ENCODE results near the gene TDRD3.
"Not testable (repeated sequence)": the region's sequence is repeated elsewhere in the genome, so short reads cannot be mapped to it uniquely, and the experiment has no call there.

TDRD3 gene

DNA sequence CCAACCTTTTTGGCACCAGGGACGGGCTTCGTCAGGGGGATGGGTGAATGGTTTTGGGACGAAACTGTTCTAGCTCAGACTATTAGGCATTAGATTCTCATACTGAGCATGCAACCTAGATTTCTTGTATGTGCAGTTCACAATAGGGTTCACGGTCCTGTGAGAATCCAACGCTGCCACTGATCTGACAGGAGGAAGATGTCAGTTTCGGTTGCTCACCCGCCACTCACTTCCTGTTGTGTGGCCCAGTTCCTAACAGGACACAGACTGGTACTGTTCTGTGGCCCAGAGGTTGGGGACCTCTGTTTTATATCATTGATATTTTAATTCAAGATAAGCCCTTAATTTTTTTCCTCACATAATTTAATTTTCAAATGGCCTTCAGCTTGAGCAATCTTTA lies 26.7 kb upstream of the TDRD3 start:
- Histone ChIP-seq H3K9me3 (ENCODE audit: control insufficient read depth, insufficient read depth, low read depth, low read length) (no peaks in the 10 kb centered on the region), H3K27me3 (ENCODE audit: control insufficient read depth, insufficient read depth, low read length) (no peaks in the 10 kb centered on the region), H3K27ac (ENCODE audit: low read depth, low read length) (no peak overlapping the region), H3K4me1 (ENCODE audit: control insufficient read depth, insufficient read depth, low read length) (no peaks in the 10 kb centered on the region), H3K36me3 (ENCODE audit: control insufficient read depth, insufficient read depth, low read length) (no peaks in the 10 kb centered on the region), H3K4me3 (ENCODE audit: low read depth, low read length) (no peak overlapping the region), H3K9ac (ENCODE audit: low read length) (no peak overlapping the region)

DNA sequence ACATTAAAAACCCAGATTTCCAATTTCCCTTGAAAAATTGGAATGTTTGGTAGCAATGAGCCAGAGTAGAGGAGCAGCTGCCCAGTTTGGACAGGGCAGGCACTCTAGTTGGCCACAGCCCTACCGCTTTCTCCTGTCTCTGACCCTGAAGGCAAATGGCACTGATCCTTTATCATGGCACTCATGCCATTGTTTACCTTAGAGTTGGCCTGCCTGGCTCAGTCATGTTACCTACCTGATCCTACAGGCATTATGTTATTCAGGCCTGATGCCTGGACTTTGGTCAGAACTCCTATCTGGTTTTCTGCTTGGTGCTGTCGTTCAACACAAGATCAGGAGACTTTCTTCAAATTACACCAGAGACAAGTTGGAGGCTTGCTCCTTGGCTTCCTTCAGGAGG lies 24.9 kb upstream of the TDRD3 start:
- H3K27me3 ChIP-seq (ENCODE audit: control insufficient read depth, insufficient read depth, low read length), result no peaks in the 10 kb centered on the region

DNA sequence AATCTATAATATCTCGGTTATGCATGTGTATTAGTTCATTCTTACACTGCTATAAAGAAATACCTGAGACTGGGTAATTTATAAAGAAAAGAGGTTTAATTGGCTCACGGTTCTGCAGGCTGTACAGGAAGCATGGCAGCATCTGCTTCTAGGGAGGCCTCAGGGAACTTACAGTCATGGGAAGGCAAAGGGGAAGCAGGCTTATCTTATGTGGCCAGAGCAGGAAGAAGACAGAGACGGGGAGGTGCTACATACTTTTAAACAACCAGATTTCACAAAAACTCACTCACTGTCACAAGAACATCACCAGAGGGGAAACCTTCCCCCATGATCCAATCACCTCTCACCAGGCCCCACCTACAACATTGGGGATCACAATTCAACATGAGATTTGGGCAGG lies 17.7 kb upstream of the TDRD3 start:
- H3K9ac ChIP-seq (ENCODE audit: low read length); H3K4me3 ChIP-seq (ENCODE audit: low read depth, low read length); H3K9me3 ChIP-seq (ENCODE audit: control insufficient read depth, insufficient read depth, low read depth, low read length); H3K36me3 ChIP-seq (ENCODE audit: control insufficient read depth, insufficient read depth, low read length); H3K4me1 ChIP-seq (ENCODE audit: control insufficient read depth, insufficient read depth, low read length); H3K27me3 ChIP-seq (ENCODE audit: control insufficient read depth, insufficient read depth, low read length); H3K27ac ChIP-seq (ENCODE audit: low read depth, low read length): not testable (repeated sequence)

More for the DNA sequence above, 24.9 kb upstream of the TDRD3 start:
- H3K9me3 ChIP-seq (ENCODE audit: control insufficient read depth, insufficient read depth, low read depth, low read length), result no peaks in the 10 kb centered on the region
- no peak overlapping the region for H3K9ac ChIP-seq (ENCODE audit: low read length)
- no peak overlapping the region for H3K27ac ChIP-seq (ENCODE audit: low read depth, low read length)
- no peak overlapping the region for H3K4me3 ChIP-seq (ENCODE audit: low read depth, low read length)
- H3K4me1 ChIP-seq (ENCODE audit: control insufficient read depth, insufficient read depth, low read length), result no peaks in the 10 kb centered on the region
- H3K36me3 ChIP-seq (ENCODE audit: control insufficient read depth, insufficient read depth, low read length), result no peaks in the 10 kb centered on the region

GRCh38 chr13:60379837-60380565 lies 17.0 kb upstream of the TDRD3 start:
- Histone ChIP-seq H3K36me3 (ENCODE audit: control insufficient read depth, insufficient read depth, low read length) (no peaks in the 10 kb centered on the region), H3K4me3 (ENCODE audit: low read depth, low read length) (no peak overlapping the region), H3K9ac (ENCODE audit: low read length) (no peak overlapping the region), H3K4me1 (ENCODE audit: control insufficient read depth, insufficient read depth, low read length) (no peaks in the 10 kb centered on the region), H3K9me3 (ENCODE audit: control insufficient read depth, insufficient read depth, low read depth, low read length) (no peaks in the 10 kb centered on the region), H3K27me3 (ENCODE audit: control insufficient read depth, insufficient read depth, low read length) (no peaks in the 10 kb centered on the region), H3K27ac (ENCODE audit: low read depth, low read length) (no peak overlapping the region)

- no peak overlapping the region for H3K9ac ChIP-seq (ENCODE audit: low read length)
- no peaks in the 10 kb centered on the region for H3K4me1 ChIP-seq (ENCODE audit: control insufficient read depth, insufficient read depth, low read length)
- no peaks in the 10 kb centered on the region for H3K27me3 ChIP-seq (ENCODE audit: control insufficient read depth, insufficient read depth, low read length)
- no peaks in the 10 kb centered on the region for H3K9me3 ChIP-seq (ENCODE audit: control insufficient read depth, insufficient read depth, low read depth, low read length)
- no peak overlapping the region for H3K27ac ChIP-seq (ENCODE audit: low read depth, low read length)
- H3K4me3 ChIP-seq (ENCODE audit: low read depth, low read length), result no peak overlapping the region
- no peaks in the 10 kb centered on the region for H3K36me3 ChIP-seq (ENCODE audit: control insufficient read depth, insufficient read depth, low read length)
Observed at GRCh38 chr13:60384911-60385310, 12.1 kb upstream of the TDRD3 start.

DNA sequence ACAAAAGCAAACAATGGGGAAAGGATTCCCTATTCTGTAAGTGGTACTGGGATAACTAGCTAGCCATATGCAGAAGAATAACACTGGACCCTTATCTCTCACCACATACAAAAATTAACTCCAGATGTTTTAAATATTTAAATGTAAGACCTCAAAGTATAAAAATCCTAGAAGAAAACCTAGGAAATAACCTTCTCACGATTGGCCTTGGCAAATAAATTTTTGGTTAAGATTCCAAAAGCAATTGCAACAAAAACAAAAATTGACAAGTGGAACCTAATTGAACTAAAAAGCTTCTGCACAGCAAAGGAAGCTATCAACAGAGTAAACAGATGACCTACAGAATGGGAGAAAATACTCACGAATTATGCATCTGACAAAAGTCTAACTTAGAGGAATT lies 10.8 kb upstream of the TDRD3 start:
- Histone ChIP-seq H3K4me3 (ENCODE audit: low read depth, low read length) (no peak overlapping the region), H3K9me3 (ENCODE audit: control insufficient read depth, insufficient read depth, low read depth, low read length) (no peaks in the 10 kb centered on the region), H3K27ac (ENCODE audit: low read depth, low read length) (no peak overlapping the region), H3K4me1 (ENCODE audit: control insufficient read depth, insufficient read depth, low read length) (no peaks in the 10 kb centered on the region), H3K27me3 (ENCODE audit: control insufficient read depth, insufficient read depth, low read length) (no peaks in the 10 kb centered on the region), H3K9ac (ENCODE audit: low read length) (no peak overlapping the region), H3K36me3 (ENCODE audit: control insufficient read depth, insufficient read depth, low read length) (no peaks in the 10 kb centered on the region)

DNA sequence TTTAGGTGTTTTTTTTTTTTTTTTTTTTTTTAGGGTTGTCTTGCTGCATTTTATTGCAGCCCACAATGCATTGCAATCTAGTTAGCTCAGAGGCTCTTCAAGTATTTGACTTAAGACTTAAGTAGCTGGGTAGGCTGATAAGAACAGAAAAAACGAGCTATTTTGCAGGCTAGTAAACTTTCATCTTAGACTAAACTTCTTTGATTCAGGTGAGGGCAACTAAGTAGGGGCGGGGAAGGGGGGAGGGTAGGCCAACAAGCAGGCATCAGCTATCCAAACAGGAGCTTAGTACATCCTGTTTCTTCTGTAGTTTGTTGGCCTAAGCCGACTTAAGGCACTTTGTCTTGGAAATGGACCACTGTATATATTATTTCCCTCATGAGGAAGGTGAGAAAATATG lies 4.9 kb upstream of the TDRD3 start:
- Histone ChIP-seq H3K4me1 (ENCODE audit: control insufficient read depth, insufficient read depth, low read length) (peaks cover 8% of the 10 kb centered on the region; the same call in 1 of the 2 replicates), H3K36me3 (ENCODE audit: control insufficient read depth, insufficient read depth, low read length) (no peaks in the 10 kb centered on the region), H3K27ac (ENCODE audit: low read depth, low read length) (no peak overlapping the region), H3K4me3 (ENCODE audit: low read depth, low read length) (no peak overlapping the region), H3K9ac (ENCODE audit: low read length) (no peak overlapping the region), H3K9me3 (ENCODE audit: control insufficient read depth, insufficient read depth, low read depth, low read length) (no peaks in the 10 kb centered on the region), H3K27me3 (ENCODE audit: control insufficient read depth, insufficient read depth, low read length) (no peaks in the 10 kb centered on the region)

- H3K36me3 ChIP-seq (ENCODE audit: control insufficient read depth, insufficient read depth, low read length), result no peaks in the 10 kb centered on the region
- no peaks in the 10 kb centered on the region for H3K9me3 ChIP-seq (ENCODE audit: control insufficient read depth, insufficient read depth, low read depth, low read length)
- peaks cover 22% of the 10 kb centered on the region for H3K4me1 ChIP-seq (ENCODE audit: control insufficient read depth, insufficient read depth, low read length)
- H3K27ac ChIP-seq (ENCODE audit: low read depth, low read length), result peak overlapping the region; percentile 65; the same call in 1 of the 2 replicates
- peak overlapping the region; percentile 85 for H3K4me3 ChIP-seq (ENCODE audit: low read depth, low read length)
- H3K27me3 ChIP-seq (ENCODE audit: control insufficient read depth, insufficient read depth, low read length), result no peaks in the 10 kb centered on the region
- peak overlapping the region; percentile 85 for H3K9ac ChIP-seq (ENCODE audit: low read length)
Observed at GRCh38 chr13:60395971-60396782, 843 bp upstream of the TDRD3 start.

- Histone ChIP-seq H3K4me1 (ENCODE audit: control insufficient read depth, insufficient read depth, low read length) (peaks cover 20% of the 10 kb centered on the region), H3K27me3 (ENCODE audit: control insufficient read depth, insufficient read depth, low read length) (no peaks in the 10 kb centered on the region), H3K36me3 (ENCODE audit: control insufficient read depth, insufficient read depth, low read length) (no peaks in the 10 kb centered on the region), H3K9me3 (ENCODE audit: control insufficient read depth, insufficient read depth, low read depth, low read length) (no peaks in the 10 kb centered on the region), H3K9ac (ENCODE audit: low read length) (peak overlapping the region; percentile 92), H3K4me3 (ENCODE audit: low read depth, low read length) (peak overlapping the region; percentile 83), H3K27ac (ENCODE audit: low read depth, low read length) (peak overlapping the region; percentile 76; the same call in 1 of the 2 replicates)
Observed at GRCh38 chr13:60397704-60398378, 821 bp downstream of the TDRD3 start.

- peaks cover 18% of the 10 kb centered on the region for H3K4me1 ChIP-seq (ENCODE audit: control insufficient read depth, insufficient read depth, low read length)
- H3K27ac ChIP-seq (ENCODE audit: low read depth, low read length), result no peak overlapping the region; the same call in 1 of the 2 replicates
- peak overlapping the region; percentile 92 for H3K9ac ChIP-seq (ENCODE audit: low read length)
- no peaks in the 10 kb centered on the region for H3K27me3 ChIP-seq (ENCODE audit: control insufficient read depth, insufficient read depth, low read length)
- peak overlapping the region; percentile 83 for H3K4me3 ChIP-seq (ENCODE audit: low read depth, low read length)
- no peaks in the 10 kb centered on the region for H3K9me3 ChIP-seq (ENCODE audit: control insufficient read depth, insufficient read depth, low read depth, low read length)
- no peaks in the 10 kb centered on the region for H3K36me3 ChIP-seq (ENCODE audit: control insufficient read depth, insufficient read depth, low read length)
Observed at GRCh38 chr13:60398379-60398891, 1.4 kb downstream of the TDRD3 start.
